HFFc6 (cell line): ENCODE measurements around the gene SLC25A13. TPM values are rescaled to one million over a fixed set of nuclear protein-coding genes. Genes with fewer than 3 reads are reported as not detected.

Experiments used
- DNase-seq: peaks from one replicate; pipeline ENCODE4 v3.0.0-alpha.2; 2018
- H3K27ac Mint-ChIP-seq: 2 replicates; pipeline ENCODE4 v1.8.0; 2020; ENCODE audit warnings: mild to moderate bottlenecking, mixed read lengths
- H3K27me3 Mint-ChIP-seq: 2 replicates; pipeline ENCODE4 v1.8.0; 2021; ENCODE audit warnings: mild to moderate bottlenecking, moderate library complexity, mixed read lengths; ENCODE audit not compliant: insufficient read depth
- H3K36me3 Mint-ChIP-seq: 2 replicates; pipeline ENCODE4 v1.8.0; 2021; ENCODE audit warnings: low read depth, mixed read lengths
- H3K4me1 Mint-ChIP-seq: 2 replicates; pipeline ENCODE4 v1.8.0; 2020; ENCODE audit warnings: low read depth, mixed read lengths
- H3K4me3 Mint-ChIP-seq: 2 replicates; pipeline ENCODE4 v1.8.0; 2020; ENCODE audit warnings: mild to moderate bottlenecking, moderate library complexity, mixed read lengths
- H3K9me3 Mint-ChIP-seq: 2 replicates; pipeline ENCODE4 v1.8.0; 2020; ENCODE audit warnings: mild to moderate bottlenecking, mixed read lengths
- total RNA-seq, 6 experiments: library from RNA; stranded (reverse); fragmentation: NEBNext Ultra II Directional; extraction: Animal tissue kit (Norgen Biotek cat#: 25700); gene quantifications; 2 replicates in 1 of 6; 3 replicates in 5 of 6; pipeline ENCODE4 v1.2.3, GENCODE V29; 2021
- TF ChIP-seq, protein P1 (sequence below): fragments of 200-600 bp; sonication (generic); IDR thresholded peaks from 2 replicates; pipeline ENCODE4 v1.5.0; 2021; ENCODE audit warnings: antibody characterized with exemption, mild to moderate bottlenecking

Gene SLC25A13
- total RNA-seq, 6 experiments from 2014 or later = 7.4 to 15.4 (median 12.9) TPM

- Mint-ChIP-seq H3K36me3 (no peaks in the 10 kb centered on the region), H3K4me1 (peaks cover 20% of the 10 kb centered on the region), H3K4me3 (no peak overlapping the region), H3K27ac (no peak overlapping the region), H3K9me3 (no peaks in the 10 kb centered on the region), H3K27me3 (peaks cover 2% of the 10 kb centered on the region; the same call in 1 of the 2 replicates)
- TF ChIP-seq, protein P1, sequence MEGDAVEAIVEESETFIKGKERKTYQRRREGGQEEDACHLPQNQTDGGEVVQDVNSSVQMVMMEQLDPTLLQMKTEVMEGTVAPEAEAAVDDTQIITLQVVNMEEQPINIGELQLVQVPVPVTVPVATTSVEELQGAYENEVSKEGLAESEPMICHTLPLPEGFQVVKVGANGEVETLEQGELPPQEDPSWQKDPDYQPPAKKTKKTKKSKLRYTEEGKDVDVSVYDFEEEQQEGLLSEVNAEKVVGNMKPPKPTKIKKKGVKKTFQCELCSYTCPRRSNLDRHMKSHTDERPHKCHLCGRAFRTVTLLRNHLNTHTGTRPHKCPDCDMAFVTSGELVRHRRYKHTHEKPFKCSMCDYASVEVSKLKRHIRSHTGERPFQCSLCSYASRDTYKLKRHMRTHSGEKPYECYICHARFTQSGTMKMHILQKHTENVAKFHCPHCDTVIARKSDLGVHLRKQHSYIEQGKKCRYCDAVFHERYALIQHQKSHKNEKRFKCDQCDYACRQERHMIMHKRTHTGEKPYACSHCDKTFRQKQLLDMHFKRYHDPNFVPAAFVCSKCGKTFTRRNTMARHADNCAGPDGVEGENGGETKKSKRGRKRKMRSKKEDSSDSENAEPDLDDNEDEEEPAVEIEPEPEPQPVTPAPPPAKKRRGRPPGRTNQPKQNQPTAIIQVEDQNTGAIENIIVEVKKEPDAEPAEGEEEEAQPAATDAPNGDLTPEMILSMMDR = no peak
- no peak for DNase-seq
Measured at GRCh38 chr7:96198047-96198636, 123.8 kb downstream of the SLC25A13 start.

DNA sequence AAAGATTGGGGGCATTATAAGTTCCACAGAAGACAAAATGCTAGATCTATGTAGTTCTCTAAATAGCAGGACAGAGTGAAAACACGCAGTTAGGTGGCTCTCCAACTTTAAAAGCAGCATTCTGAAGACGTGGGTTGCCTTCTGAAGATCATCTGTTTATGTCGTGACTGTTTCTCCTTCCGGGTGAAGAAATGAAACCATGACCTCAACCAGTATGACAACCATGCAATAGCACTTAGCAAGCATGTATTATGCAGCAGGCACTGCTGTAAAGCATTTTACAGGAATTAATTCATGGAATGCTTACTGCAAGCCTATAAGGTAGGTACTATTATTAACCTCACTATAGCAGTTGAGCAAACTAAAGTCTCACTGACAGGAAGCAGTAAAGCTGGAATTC, 125.2 kb downstream of the SLC25A13 start:
- Mint-ChIP-seq H3K27ac (no peak overlapping the region), H3K9me3 (no peaks in the 10 kb centered on the region), H3K36me3 (no peaks in the 10 kb centered on the region), H3K4me3 (no peak overlapping the region), H3K4me1 (peaks cover 20% of the 10 kb centered on the region), H3K27me3 (peaks cover 2% of the 10 kb centered on the region; the same call in 1 of the 2 replicates)
- TF ChIP-seq, protein P1 = no peak
- DNase-seq = no peak

DNA sequence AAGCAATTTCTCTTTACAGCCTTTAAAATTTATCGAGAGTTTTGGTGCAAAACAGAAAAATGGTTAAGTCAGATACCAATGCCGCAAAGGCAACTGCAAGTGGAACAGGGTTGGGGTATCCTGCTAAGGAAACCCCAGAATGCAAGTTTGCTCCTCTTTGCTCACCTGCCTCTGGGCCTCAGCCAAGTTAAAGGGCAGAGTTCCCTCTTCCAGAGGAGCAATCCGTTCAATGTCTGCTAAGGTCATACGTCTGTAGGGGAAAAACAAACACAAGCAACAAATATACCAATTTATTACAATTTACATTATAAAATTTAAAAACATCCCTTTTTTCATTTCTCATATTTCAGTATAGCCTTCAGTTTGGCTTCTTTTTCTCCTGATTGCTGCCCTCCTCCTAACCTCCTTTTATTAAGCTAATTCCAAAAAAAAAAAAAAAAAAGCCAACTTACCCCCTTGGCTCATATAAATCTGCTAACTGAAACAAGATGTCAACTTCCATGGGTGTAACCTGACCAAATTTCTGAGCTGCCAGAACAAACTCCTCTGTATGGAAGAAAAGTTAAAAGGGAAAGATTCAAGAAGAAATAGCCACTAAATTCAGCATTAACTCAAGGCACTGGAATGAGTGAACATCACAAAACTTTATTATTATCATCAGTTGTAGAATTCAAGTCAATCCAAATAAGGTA, 132.6 kb downstream of the SLC25A13 start:
- no peak for DNase-seq
- Mint-ChIP-seq H3K4me3 (peak overlapping the region; percentile 79; the same call in 1 of the 2 replicates), H3K27me3 (peaks cover 2% of the 10 kb centered on the region; the same call in 1 of the 2 replicates), H3K9me3 (no peaks in the 10 kb centered on the region), H3K4me1 (peaks cover 24% of the 10 kb centered on the region), H3K27ac (no peak overlapping the region), H3K36me3 (no peaks in the 10 kb centered on the region; the same call in 1 of the 2 replicates)
- TF ChIP-seq, protein P1 = no peak

DNA sequence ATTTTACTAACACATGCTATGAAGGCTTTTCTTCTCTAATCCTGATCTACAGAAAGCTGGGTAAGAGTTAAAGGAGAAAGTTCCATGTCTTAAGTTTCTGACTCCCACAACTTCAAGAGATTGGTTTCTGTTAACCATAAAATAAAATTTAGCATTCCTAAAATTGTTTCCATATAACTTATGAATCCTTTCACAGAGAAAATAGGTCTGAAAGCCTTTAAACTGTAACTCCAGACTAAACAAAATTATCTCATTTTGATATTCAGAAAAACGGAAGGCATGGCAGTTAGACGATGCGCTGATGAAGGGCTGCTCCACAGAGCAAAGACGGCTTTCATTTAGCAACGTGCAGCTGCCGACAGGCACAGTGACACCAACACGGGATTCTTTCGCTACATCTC, 133.3 kb downstream of the SLC25A13 start:
- no peaks in the 10 kb centered on the region for H3K9me3 Mint-ChIP-seq
- H3K36me3 Mint-ChIP-seq = no peaks in the 10 kb centered on the region; the same call in 1 of the 2 replicates
- TF ChIP-seq, protein P1 = no peak
- H3K4me1 Mint-ChIP-seq = peaks cover 24% of the 10 kb centered on the region
- peak overlapping the region; percentile 79 for H3K4me3 Mint-ChIP-seq
- peaks cover 2% of the 10 kb centered on the region; the same call in 1 of the 2 replicates for H3K27me3 Mint-ChIP-seq
- peak overlapping the region; percentile 44 for H3K27ac Mint-ChIP-seq
- no peak for DNase-seq

DNA sequence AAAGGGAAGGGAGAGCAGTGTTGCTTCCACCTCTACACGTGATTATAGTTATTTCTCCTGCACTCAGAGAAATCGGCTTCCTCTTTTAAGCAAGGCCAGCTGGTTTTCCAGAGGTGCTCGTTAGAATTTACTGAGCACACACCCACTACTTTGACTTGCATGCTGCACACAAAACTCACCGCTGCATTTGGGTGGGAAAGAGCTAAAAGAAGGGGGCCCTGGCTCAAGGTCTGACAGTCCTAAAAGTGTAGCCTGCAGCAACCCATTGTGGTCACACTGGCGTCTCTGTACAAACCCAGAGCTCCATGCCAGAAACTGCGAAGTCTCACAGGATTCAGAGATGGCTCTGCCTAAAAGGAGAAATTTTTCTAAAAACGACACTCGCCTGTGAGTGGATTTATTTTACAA, 133.7 kb downstream of the SLC25A13 start:
- Mint-ChIP-seq H3K9me3 (no peaks in the 10 kb centered on the region), H3K4me1 (peaks cover 24% of the 10 kb centered on the region), H3K36me3 (no peaks in the 10 kb centered on the region; the same call in 1 of the 2 replicates), H3K27me3 (no peaks in the 10 kb centered on the region), H3K4me3 (peak overlapping the region; percentile 79), H3K27ac (peak overlapping the region; percentile 44)
- peak; percentile 9 for DNase-seq
- TF ChIP-seq, protein P1 = no peak
